ENCODE measurements around the gene IL21R.

- no peak for TF ChIP-seq AEBP2 (tag by site-specific recombination; IDR thresholded peaks at IDR 0.05; ENCODE audit: borderline replicate concordance)
- TF ChIP-seq CTCF (tag by site-specific recombination; IDR thresholded peaks at IDR 0.05): no peak
- TF ChIP-seq ZNF239 (tag by site-specific recombination; IDR thresholded peaks at IDR 0.05): no peak
- TF ChIP-seq KLF10 (tag by site-specific recombination; IDR thresholded peaks at IDR 0.05): no peak
- no peak for TF ChIP-seq GLIS2 (tag by site-specific recombination; IDR thresholded peaks at IDR 0.05)
- TF ChIP-seq ZNF140 (tag by site-specific recombination; IDR thresholded peaks at IDR 0.05): no peak
- no peak for TF ChIP-seq ZNF670 (tag by site-specific recombination; IDR thresholded peaks at IDR 0.05; ENCODE audit: low read depth)
- TF ChIP-seq YY1 (tag by site-specific recombination; IDR thresholded peaks at IDR 0.05): no peak
These were observed 50.9 kb downstream of the IL21R start for GRCh38 chr16:27452569-27453493.

Measured in HEK293 (cell line).